NT2/D1 (cell line): Measurements from ENCODE around the gene CYB561A3.

ENCODE experiments used
- SUZ12 ChIP-seq: IDR thresholded peaks from 2 replicates; pipeline ENCODE4 v1.6.1; 2011; ENCODE audit not compliant: insufficient read length, insufficient read depth; ENCODE audit errors: extremely low read depth
- YY1 ChIP-seq: IDR thresholded peaks from 2 replicates; pipeline ENCODE4 v1.6.1; 2011; ENCODE audit not compliant: insufficient read length, insufficient read depth
- ZNF274 ChIP-seq: IDR thresholded peaks from 2 replicates; pipeline ENCODE4 v1.6.1; 2011; ENCODE audit warnings: mild to moderate bottlenecking, low read depth, low read length

- TF ChIP-seq SUZ12 (no peak), ZNF274 (no peak), YY1 (no peak)
These were observed 43.0 kb upstream of the CYB561A3 start for GRCh38 chr11:61404641-61405040.
